Mesendoderm (in vitro differentiated cells): ENCODE measurements around the gene HS3ST3B1.
A peak's percentile ranks its signal among the peaks of the same experiment; 100 is the strongest.

Source experiments
- DNase-seq: peaks from one replicate; pipeline ENCODE4 v3.0.0; 2013
- H2AK5ac ChIP-seq: 2 replicates; pipeline ENCODE4 v1.6.1; 2013; ENCODE audit warnings: low read length, inconsistent platforms
- H2BK120ac ChIP-seq: 2 replicates; pipeline ENCODE4 v1.6.1; 2013; ENCODE audit warnings: low read depth, mild to moderate bottlenecking, low read length, moderate library complexity, mixed read lengths
- H2BK15ac ChIP-seq: replicated peaks from 2 replicates; pipeline ENCODE4 v1.6.1; 2013; ENCODE audit warnings: low read depth, mild to moderate bottlenecking, moderate library complexity
- H2BK5ac ChIP-seq: 2 replicates; pipeline ENCODE4 v1.6.1; 2013; ENCODE audit warnings: low read length, inconsistent platforms
- H3K18ac ChIP-seq: 2 replicates; pipeline ENCODE4 v1.6.1; 2013; ENCODE audit warnings: mild to moderate bottlenecking, low read length, mixed read lengths
- H3K23ac ChIP-seq: one replicate; pipeline ENCODE4 v1.6.1; 2013; ENCODE audit warnings: low read length
- H3K27ac ChIP-seq: 2 replicates; pipeline ENCODE4 v1.5.1; 2013; ENCODE audit warnings: low read depth, mild to moderate bottlenecking, inconsistent platforms, low read length, moderate library complexity
- H3K27me3 ChIP-seq: 2 replicates; pipeline ENCODE4 v1.6.1; 2013; ENCODE audit warnings: low read length, control low read depth, mild to moderate bottlenecking, inconsistent platforms; ENCODE audit not compliant: insufficient read depth, poor library complexity
- H3K36me3 ChIP-seq: 2 replicates; pipeline ENCODE4 v1.6.1; 2013; ENCODE audit warnings: low read length, inconsistent platforms; ENCODE audit not compliant: control insufficient read depth, insufficient read depth
- H3K4ac ChIP-seq: one replicate; pipeline ENCODE4 v1.6.1; 2013; ENCODE audit warnings: low read depth, mild to moderate bottlenecking, low read length, moderate library complexity
- H3K4me1 ChIP-seq: 2 replicates; pipeline ENCODE4 v1.6.1; 2013; ENCODE audit warnings: low read depth, low read length, inconsistent platforms; ENCODE audit not compliant: control insufficient read depth
- H3K4me2 ChIP-seq: 2 replicates; pipeline ENCODE4 v1.6.1; 2013; ENCODE audit warnings: low read length
- H3K4me3 ChIP-seq: 2 replicates; pipeline ENCODE4 v1.5.1; 2013; ENCODE audit warnings: mild to moderate bottlenecking, low read length
- H3K56ac ChIP-seq: one replicate; pipeline ENCODE4 v1.6.1; 2013; ENCODE audit warnings: low read length
- H3K79me1 ChIP-seq: 2 replicates; pipeline ENCODE4 v1.6.1; 2013; ENCODE audit warnings: low read length, inconsistent platforms
- H3K79me2 ChIP-seq: 2 replicates; pipeline ENCODE4 v1.6.1; 2013; ENCODE audit warnings: mild to moderate bottlenecking, low read length; ENCODE audit not compliant: control insufficient read depth, insufficient read depth
- H3K9ac ChIP-seq: 2 replicates; pipeline ENCODE4 v1.6.1; 2013; ENCODE audit warnings: low read length, inconsistent platforms
- H4K5ac ChIP-seq: one replicate; pipeline ENCODE4 v1.6.1; 2013; ENCODE audit warnings: low read length
- H4K8ac ChIP-seq: one replicate; pipeline ENCODE4 v1.6.1; 2013; ENCODE audit warnings: low read depth, mild to moderate bottlenecking, control low read depth, low read length, moderate library complexity
- WGBS: extraction: QIAGEN DNeasy Blood & Tissue Kit; methylation state at CpG from one replicate; pipeline ENCODE4 v1.1.7; 2013; ENCODE audit warnings: low lambda C conversion rate, missing lambda C conversion rate; ENCODE audit not compliant: insufficient coverage; ENCODE audit errors: extremely low coverage; 5-methylcytosine and 5-hydroxymethylcytosine counted together

The HS3ST3B1 gene

GRCh38 chr17:14304773-14305517 is 4.1 kb downstream of the HS3ST3B1 start:
- H3K4me3 ChIP-seq, result no peak overlapping the region
- H2BK15ac ChIP-seq, result no peak overlapping the region
- peaks cover 9% of the 10 kb centered on the region for H3K4me1 ChIP-seq
- H4K8ac ChIP-seq, result no peak overlapping the region
- no peak overlapping the region for H3K27ac ChIP-seq
- no peak overlapping the region for H3K18ac ChIP-seq
- H3K4me2 ChIP-seq, result peak overlapping the region; percentile 75
- peak; percentile 72 for DNase-seq
- peaks cover 2% of the 10 kb centered on the region for H3K27me3 ChIP-seq
- H3K4ac ChIP-seq, result no peak overlapping the region
- WGBS, result no CpG with 5 or more reads among the region's 15 CpGs
- H4K5ac ChIP-seq, result no peak overlapping the region
- H3K79me2 ChIP-seq, result peaks cover 32% of the 10 kb centered on the region
- H2BK120ac ChIP-seq, result no peak overlapping the region
- no peak overlapping the region for H3K56ac ChIP-seq
- H3K36me3 ChIP-seq, result no peaks in the 10 kb centered on the region
- peaks cover 9% of the 10 kb centered on the region for H3K79me1 ChIP-seq
- H2BK5ac ChIP-seq, result no peak overlapping the region
- peak overlapping the region; percentile 47 for H3K9ac ChIP-seq
- H3K23ac ChIP-seq, result no peak overlapping the region
- H2AK5ac ChIP-seq, result no peak overlapping the region

DNA sequence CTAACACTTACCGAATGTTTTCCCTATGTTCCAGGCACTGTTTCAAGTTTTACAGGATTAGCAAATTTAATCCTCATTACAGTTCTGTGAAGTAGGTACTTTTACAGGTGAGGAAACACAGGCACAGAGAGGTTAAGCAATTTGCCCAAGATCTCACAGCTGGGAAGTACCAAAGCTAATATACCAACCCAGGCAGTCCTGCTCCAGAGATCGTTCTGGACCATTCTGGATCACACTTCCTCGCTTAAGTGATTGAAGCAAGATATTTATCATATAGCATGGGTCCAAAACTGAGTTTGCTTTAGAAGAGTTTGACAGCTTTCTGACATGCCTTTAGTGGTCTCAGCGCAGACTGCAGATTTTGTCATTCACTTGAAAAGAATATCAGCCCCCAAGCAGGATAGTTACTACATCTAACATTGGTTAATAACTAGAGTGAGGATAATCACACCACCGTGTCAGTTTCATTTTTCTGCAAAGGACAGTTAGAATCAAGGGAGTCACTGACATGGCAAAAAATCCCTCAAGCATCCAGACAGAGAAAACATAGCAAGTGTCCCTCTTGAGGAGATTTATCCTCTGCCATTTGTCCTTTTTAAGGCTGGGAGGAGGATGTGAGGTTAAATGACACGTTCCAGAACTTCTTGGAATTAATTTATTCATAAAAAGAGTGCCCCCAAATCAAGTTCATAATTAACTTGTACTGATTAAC is 5.1 kb downstream of the HS3ST3B1 start:
- no peak for DNase-seq
- H3K27ac ChIP-seq, result no peak overlapping the region
- H4K5ac ChIP-seq, result no peak overlapping the region
- H2AK5ac ChIP-seq, result no peak overlapping the region
- no peaks in the 10 kb centered on the region for H3K27me3 ChIP-seq
- no peak overlapping the region for H3K23ac ChIP-seq
- H3K36me3 ChIP-seq, result no peaks in the 10 kb centered on the region
- no peak overlapping the region for H2BK15ac ChIP-seq
- no peak overlapping the region for H3K4me2 ChIP-seq
- H4K8ac ChIP-seq, result no peak overlapping the region
- H3K9ac ChIP-seq, result no peak overlapping the region
- no peak overlapping the region for H3K18ac ChIP-seq
- peaks cover 13% of the 10 kb centered on the region for H3K4me1 ChIP-seq
- peaks cover 9% of the 10 kb centered on the region for H3K79me1 ChIP-seq
- no peak overlapping the region for H3K56ac ChIP-seq
- no peak overlapping the region for H3K4ac ChIP-seq
- WGBS, result no CpG with 5 or more reads among the region's 6 CpGs
- no peak overlapping the region for H3K4me3 ChIP-seq
- peaks cover 32% of the 10 kb centered on the region for H3K79me2 ChIP-seq
- no peak overlapping the region for H2BK120ac ChIP-seq
- H2BK5ac ChIP-seq, result no peak overlapping the region

DNA sequence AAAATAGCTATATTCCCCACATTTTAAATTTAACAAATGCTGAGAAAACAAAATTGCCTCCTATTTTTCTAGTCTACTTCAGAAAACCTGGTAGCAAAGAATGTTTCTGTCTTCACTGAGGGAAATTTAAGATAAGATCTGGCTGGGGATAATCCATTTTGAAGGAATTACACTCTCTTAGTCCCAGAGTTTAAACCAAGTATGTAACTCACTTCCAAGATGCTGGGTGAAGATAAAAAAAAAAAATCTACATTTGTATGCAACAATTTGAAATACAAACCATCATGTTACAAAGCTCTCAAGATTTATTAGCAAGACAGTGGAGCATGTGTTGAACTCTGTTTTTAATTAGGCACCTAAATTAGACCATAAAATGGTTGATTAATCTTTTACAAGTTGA is 5.7 kb downstream of the HS3ST3B1 start:
- no peak overlapping the region for H3K18ac ChIP-seq
- H4K5ac ChIP-seq, result no peak overlapping the region
- no peak overlapping the region for H3K4ac ChIP-seq
- no peaks in the 10 kb centered on the region for H3K36me3 ChIP-seq
- no peak for DNase-seq
- peaks cover 9% of the 10 kb centered on the region for H3K79me1 ChIP-seq
- H3K23ac ChIP-seq, result no peak overlapping the region
- H3K4me3 ChIP-seq, result no peak overlapping the region
- H4K8ac ChIP-seq, result no peak overlapping the region
- no peak overlapping the region for H2BK15ac ChIP-seq
- H3K9ac ChIP-seq, result no peak overlapping the region
- H3K27ac ChIP-seq, result no peak overlapping the region
- H3K79me2 ChIP-seq, result peaks cover 32% of the 10 kb centered on the region
- no peak overlapping the region for H2BK5ac ChIP-seq
- no peaks in the 10 kb centered on the region for H3K27me3 ChIP-seq
- no peak overlapping the region for H3K56ac ChIP-seq
- H3K4me1 ChIP-seq, result peaks cover 16% of the 10 kb centered on the region
- no peak overlapping the region for H2AK5ac ChIP-seq
- no peak overlapping the region for H3K4me2 ChIP-seq
- no peak overlapping the region for H2BK120ac ChIP-seq

GRCh38 chr17:14307560-14308024 is 6.7 kb downstream of the HS3ST3B1 start:
- H3K79me1 ChIP-seq, result peaks cover 10% of the 10 kb centered on the region

DNA sequence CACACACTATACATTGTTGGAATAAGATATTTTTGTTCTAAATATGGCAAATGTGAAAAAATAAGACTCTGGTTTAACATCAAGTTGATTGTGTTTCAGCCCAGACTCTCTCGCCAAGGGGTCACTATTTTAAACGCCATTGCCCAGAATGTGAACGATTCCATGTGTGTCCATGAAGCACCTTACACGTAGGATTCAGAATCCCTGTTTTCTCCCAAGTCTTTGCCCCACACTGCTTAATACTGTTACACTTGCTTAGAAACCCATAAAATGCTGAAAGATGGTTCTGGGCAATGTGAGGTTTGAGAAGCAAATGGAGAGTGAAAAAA is 7.7 kb downstream of the HS3ST3B1 start:
- Histone ChIP-seq H3K4me2 (peak overlapping the region; percentile 1), H3K36me3 (no peaks in the 10 kb centered on the region), H3K23ac (no peak overlapping the region), H3K56ac (peak overlapping the region; percentile 80), H3K4me3 (no peak overlapping the region), H2AK5ac (no peak overlapping the region), H3K18ac (peak overlapping the region; percentile 55), H2BK120ac (no peak overlapping the region), H4K8ac (no peak overlapping the region), H3K79me1 (peaks cover 10% of the 10 kb centered on the region), H2BK5ac (peak overlapping the region; percentile 18), H3K27ac (peak overlapping the region; percentile 53), H2BK15ac (no peak overlapping the region), H4K5ac (no peak overlapping the region), H3K27me3 (no peaks in the 10 kb centered on the region), H3K4me1 (peaks cover 20% of the 10 kb centered on the region), H3K79me2 (peaks cover 19% of the 10 kb centered on the region), H3K4ac (no peak overlapping the region), H3K9ac (peak overlapping the region; percentile 66)
- WGBS, result no CpG with 5 or more reads among the region's 4 CpGs
- DNase-seq, result no peak

More at GRCh38 chr17:14307560-14308024, 6.7 kb downstream of the HS3ST3B1 start:
- no peak overlapping the region for H3K4me3 ChIP-seq
- no peak overlapping the region for H4K5ac ChIP-seq
- H3K4ac ChIP-seq, result no peak overlapping the region
- no peak overlapping the region for H2BK5ac ChIP-seq
- no peaks in the 10 kb centered on the region for H3K36me3 ChIP-seq
- no peaks in the 10 kb centered on the region for H3K27me3 ChIP-seq
- H3K56ac ChIP-seq, result peak overlapping the region; percentile 51
- no CpG with 5 or more reads among the region's 5 CpGs for WGBS
- peaks cover 20% of the 10 kb centered on the region for H3K4me1 ChIP-seq
- H2BK120ac ChIP-seq, result no peak overlapping the region
- no peak overlapping the region for H3K23ac ChIP-seq
- H2BK15ac ChIP-seq, result no peak overlapping the region
- H3K27ac ChIP-seq, result no peak overlapping the region
- H4K8ac ChIP-seq, result no peak overlapping the region
- no peak overlapping the region for H2AK5ac ChIP-seq
- peak overlapping the region; percentile 1 for H3K9ac ChIP-seq
- no peak for DNase-seq
- no peak overlapping the region for H3K18ac ChIP-seq
- peaks cover 27% of the 10 kb centered on the region for H3K79me2 ChIP-seq
- H3K4me2 ChIP-seq, result no peak overlapping the region
